HCT116 (cell line): ENCODE results near the gene RIPK3. TPM values are rescaled to one million over a fixed set of nuclear protein-coding genes. Genes with fewer than 3 reads are reported as not detected.

Experiments used
- ATAC-seq: fragments of 200-7000 bp; cut with Tn5 transposase; 2 replicates; pipeline ENCODE4 v1.9.1; 2020; ENCODE audit warnings: mild to moderate bottlenecking, moderate library complexity
- BruUV-seq: library from RNA; stranded (reverse); fragments of 400-500 nt; replicated peaks from 2 replicates; lab custom pipeline; 2021; lab: Mats Ljungman, UMichigan
- CTCF ChIA-PET: fragments of 300-600 bp; sonication (Branson Sonifier 250); formaldehyde crosslinking; loops from one replicate; lab custom pipeline; 2021; ENCODE audit warnings: antibody characterized with exemption; lab: Charles Lee
- POLR2A ChIA-PET: fragments of 300-600, 350-600 bp; sonication (Branson Sonifier 250); formaldehyde crosslinking; loops from one replicate; lab custom pipeline; 2021; ENCODE audit warnings: antibody characterized with exemption; lab: Charles Lee
- RAD21 ChIA-PET, 2 experiments: fragments of 300-600 bp; sonication (Branson Sonifier 250); formaldehyde crosslinking; loops; one replicate each; lab custom pipeline; 2023; ENCODE audit warnings: low total read pairs in 2 of 2; ENCODE audit not compliant: uncharacterized antibody in 2 of 2, unreplicated experiment in 2 of 2, low non-redundant PET in 1 of 2; lab: Charles Lee
- DNase-seq: peaks from one replicate; pipeline ENCODE4 v3.0.0-alpha.2; 2010; ENCODE audit warnings: low read depth, low spot score
- H2AFZ ChIP-seq: fragments of 200-600 bp; shearing (Covaris generic), sonication (generic); 2 replicates; pipeline ENCODE4 v1.6.1; 2017; ENCODE audit warnings: low read depth, mixed run types, mixed read lengths, antibody characterized with exemption, low read length; ENCODE audit not compliant: poor library complexity, severe bottlenecking
- H3K27ac ChIP-seq: 2 replicates; pipeline ENCODE4 v1.5.1; 2012; ENCODE audit warnings: low read depth, low read length
- H3K27me3 ChIP-seq: fragments of 200-600 bp; sonication (generic); 2 replicates; pipeline ENCODE4 v1.6.1; 2016; ENCODE audit warnings: mixed run types, low read length, mixed read lengths; ENCODE audit not compliant: insufficient read depth
- H3K36me3 ChIP-seq, 2 experiments: fragments of 200-500 bp in 1 of 2; fragments of 200-600 bp in 1 of 2; sonication (Bioruptor generic) in 1 of 2; sonication (generic) in 1 of 2; 2 replicates each; pipeline versions ENCODE4 v1.5.1 to v1.6.1; 2014 to 2016; ENCODE audit warnings: low read length in 2 of 2, inconsistent platforms in 1 of 2, mixed read lengths in 1 of 2, mixed run types in 1 of 2; ENCODE audit not compliant: insufficient read depth in 2 of 2, control insufficient read depth in 1 of 2
- H3K4me1 ChIP-seq, 2 experiments: fragments of 200-600 bp in 1 of 2; sonication (generic) in 1 of 2; 2 replicates each; pipeline versions ENCODE4 v1.5.1 to v1.6.1; 2012 to 2017; ENCODE audit warnings: low read length in 2 of 2, inconsistent platforms in 1 of 2, mild to moderate bottlenecking in 1 of 2, mixed read lengths in 1 of 2, mixed run types in 1 of 2, moderate library complexity in 1 of 2; ENCODE audit not compliant: insufficient read depth in 2 of 2, control insufficient read depth in 1 of 2
- H3K4me2 ChIP-seq: fragments of 200-600 bp; sonication (generic); 2 replicates; pipeline ENCODE4 v1.6.1; 2017; ENCODE audit warnings: mixed run types, low read length, mixed read lengths
- H3K4me3 ChIP-seq, 2 experiments: fragments of 200-600 bp in 1 of 2; sonication (generic) in 1 of 2; replicated peaks in 1 of 2; 2 replicates each; pipeline ENCODE4 v1.5.1; 2011 to 2016; ENCODE audit warnings: low read length in 2 of 2, control low read depth in 1 of 2, low read depth in 1 of 2, mild to moderate bottlenecking in 1 of 2, mixed read lengths in 1 of 2, mixed run types in 1 of 2
- H3K79me2 ChIP-seq: fragments of 200-600 bp; sonication (generic); 2 replicates; pipeline ENCODE4 v1.6.1; 2017; ENCODE audit warnings: mild to moderate bottlenecking, mixed run types, low read length, moderate library complexity, mixed read lengths; ENCODE audit not compliant: insufficient read depth
- H3K9ac ChIP-seq: fragments of 200-600 bp; sonication (generic); 2 replicates; pipeline ENCODE4 v1.6.1; 2016; ENCODE audit warnings: low read length, mixed read lengths
- H3K9me2 ChIP-seq: fragments of 200-600 bp; sonication (generic), shearing (Covaris generic); 2 replicates; pipeline ENCODE4 v1.6.1; 2017; ENCODE audit warnings: mixed run types, mild to moderate bottlenecking, moderate library complexity; ENCODE audit not compliant: insufficient read depth
- H3K9me3 ChIP-seq, 2 experiments: fragments of 200-500 bp in 1 of 2; fragments of 200-600 bp in 1 of 2; sonication (Bioruptor generic) in 1 of 2; sonication (generic) in 1 of 2; 2 replicates each; pipeline ENCODE4 v1.6.1; 2014 to 2017; ENCODE audit warnings: low read length in 2 of 2, mixed read lengths in 2 of 2, inconsistent platforms in 1 of 2, low read depth in 1 of 2, mild to moderate bottlenecking in 1 of 2, mixed run types in 1 of 2, moderate library complexity in 1 of 2; ENCODE audit not compliant: control insufficient read depth in 1 of 2, insufficient read depth in 1 of 2
- H4K20me1 ChIP-seq: fragments of 200-600 bp; sonication (generic), shearing (Covaris generic); 2 replicates; pipeline ENCODE4 v1.6.1; 2017; ENCODE audit warnings: mixed run types, mild to moderate bottlenecking, moderate library complexity; ENCODE audit not compliant: insufficient read depth
- ATF3 ChIP-seq: IDR thresholded peaks from 2 replicates; pipeline ENCODE4 v1.6.1; 2012
- CBX3 ChIP-seq: IDR thresholded peaks from 2 replicates; pipeline ENCODE4 v1.6.1; 2012; ENCODE audit warnings: low read depth
- CTCF ChIP-seq, 3 experiments: fragments of 200-600 bp in 1 of 3; sonication (generic) in 1 of 3; IDR thresholded peaks in 2 of 3; conservative IDR thresholded peaks in 1 of 3; 2 replicates each; pipeline ENCODE4 v1.5.1; 2012 to 2017; ENCODE audit warnings: low read depth in 2 of 3, low read length in 2 of 3, antibody characterized with exemption in 1 of 3, borderline replicate concordance in 1 of 3, control low read depth in 1 of 3, mild to moderate bottlenecking in 1 of 3, mixed read lengths in 1 of 3, mixed run types in 1 of 3, moderate library complexity in 1 of 3; ENCODE audit not compliant: insufficient read depth in 1 of 3
- EGR1 ChIP-seq: IDR thresholded peaks from 2 replicates; pipeline ENCODE4 v1.6.1; 2012; ENCODE audit warnings: low read depth
- ELF1 ChIP-seq: IDR thresholded peaks from 2 replicates; pipeline ENCODE4 v1.6.1; 2012; ENCODE audit warnings: low read depth, borderline replicate concordance
- EZH2 ChIP-seq: fragments of 200-600 bp; sonication (generic); IDR thresholded peaks from 2 replicates; pipeline ENCODE4 v1.6.1; 2017; ENCODE audit warnings: antibody characterized with exemption, mixed run types
- EZH2phosphoT487 ChIP-seq: fragments of 200-600 bp; IDR thresholded peaks from 2 replicates; pipeline ENCODE4 v1.6.1; 2018; ENCODE audit warnings: antibody characterized with exemption, borderline replicate concordance
- JUND ChIP-seq: IDR thresholded peaks from 2 replicates; pipeline ENCODE4 v1.6.1; 2012
- MAX ChIP-seq: IDR thresholded peaks from 2 replicates; pipeline ENCODE4 v1.6.1; 2012
- POLR2A ChIP-seq: IDR thresholded peaks from 2 replicates; pipeline ENCODE4 v1.7.0; 2011; ENCODE audit warnings: borderline replicate concordance; ENCODE audit not compliant: insufficient read depth, insufficient read length; ENCODE audit errors: extremely low read depth
- RAD21 ChIP-seq: IDR thresholded peaks from 2 replicates; pipeline ENCODE4 v1.6.1; 2012; ENCODE audit warnings: low read depth, mild to moderate bottlenecking
- SIN3A ChIP-seq: IDR thresholded peaks from 2 replicates; pipeline ENCODE4 v1.6.1; 2012; ENCODE audit warnings: low read depth
- SP1 ChIP-seq: IDR thresholded peaks from 2 replicates; pipeline ENCODE4 v1.6.1; 2012; ENCODE audit warnings: low read depth
- SRF ChIP-seq: IDR thresholded peaks from 2 replicates; pipeline ENCODE4 v1.6.1; 2012; ENCODE audit warnings: low read depth
- YY1 ChIP-seq: IDR thresholded peaks from 2 replicates; pipeline ENCODE4 v1.6.1; 2011; ENCODE audit warnings: low read length, low read depth, moderate library complexity, mild to moderate bottlenecking; ENCODE audit not compliant: insufficient replicate concordance; ENCODE audit errors: extremely low read depth
- ZFX ChIP-seq: fragments of 450-650 bp; IDR thresholded peaks from 2 replicates; pipeline ENCODE4 v1.6.1; 2017
- ZNF274 ChIP-seq: fragments of 200-500 bp; sonication (Bioruptor generic); IDR thresholded peaks from 2 replicates; pipeline ENCODE4 v1.6.1; 2014; ENCODE audit warnings: mild to moderate bottlenecking, low read depth, low read length, inconsistent platforms
- intact Hi-C: fragments of 100-400 bp; cut with micrococcal nuclease; formaldehyde crosslinking; loops from 2 replicates; pipeline ENCODE4 v1.10.0; 2022
- total RNA-seq: library from RNA; stranded (reverse); gene quantifications from one replicate; pipeline ENCODE4 v1.2.1, GENCODE V29; 2021; ENCODE audit not compliant: unreplicated experiment

The RIPK3 gene
- total RNA-seq, 1 experiment from 2014 or later: not detected

- H4K20me1 ChIP-seq: no peaks in the 10 kb centered on the region
- H2AFZ ChIP-seq: no peak overlapping the region
- no peak overlapping the region for H3K4me2 ChIP-seq
- H3K9ac ChIP-seq: no peak overlapping the region
- no peaks in the 10 kb centered on the region for H3K9me3 ChIP-seq
- DNase-seq: no peak
- ChIA-PET RAD21 (no interaction called here), CTCF (interaction anchor here (1.0 to 2.8 kb wide), 4 partner anchors 29 to 74 kb away, joined by 3 to 12 read pairs (median 6); no protein-coding TSS in a partner anchor)
- H3K27me3 ChIP-seq: no peaks in the 10 kb centered on the region
- no peak overlapping the region for H3K4me3 ChIP-seq
- no peak for TF ChIP-seq ATF3
- TF ChIP-seq POLR2A: no peak
- no peak for TF ChIP-seq JUND
- no peak for TF ChIP-seq YY1
- no peak for TF ChIP-seq EGR1
- TF ChIP-seq SP1: no peak
- TF ChIP-seq CBX3: no peak
- TF ChIP-seq ELF1: no peak
- TF ChIP-seq ZNF274: no peak
- TF ChIP-seq, all 23 proteins: peak for 0
- Histone ChIP-seq H3K4me1 (peaks cover 9 to 24% of the 10 kb centered on the region in 2 experiments), H3K79me2 (no peaks in the 10 kb centered on the region), H3K36me3 (no peaks in the 10 kb centered on the region), H3K9me2 (no peaks in the 10 kb centered on the region), H3K27ac (no peak overlapping the region)
- no peak for ATAC-seq
- intact Hi-C loops: no loop called here
- POLR2A ChIA-PET: interaction anchor here (1.1 kb wide), 2 partner anchors 23 to 73 kb away, joined by 3 read pairs; no protein-coding TSS in a partner anchor
- BruUV-seq: no TSS peak
Observed at GRCh38 chr14:24362241-24362960, 22.6 kb upstream of the RIPK3 start.

GRCh38 chr14:24361326-24361725, 21.5 kb upstream of the RIPK3 start:
- no peak overlapping the region for H3K9ac ChIP-seq
- ATAC-seq (no peak), DNase-seq (no peak)
- H3K27ac ChIP-seq: no peak overlapping the region
- no peak overlapping the region for H3K4me2 ChIP-seq
- RAD21 ChIA-PET: no interaction called here
- intact Hi-C loops: no loop called here
- peaks cover 7 to 16% of the 10 kb centered on the region in 2 experiments for H3K4me1 ChIP-seq
- BruUV-seq: no TSS peak
- H3K9me3 ChIP-seq: no peaks in the 10 kb centered on the region
- no peak overlapping the region for H3K4me3 ChIP-seq
- H4K20me1 ChIP-seq: no peaks in the 10 kb centered on the region
- POLR2A ChIA-PET: interaction anchor here (1.1 kb wide), 2 partner anchors 24 to 75 kb away, joined by 3 read pairs; no protein-coding TSS in a partner anchor
- no peaks in the 10 kb centered on the region for H3K9me2 ChIP-seq
- no peaks in the 10 kb centered on the region for H3K27me3 ChIP-seq
- H2AFZ ChIP-seq: no peak overlapping the region
- CTCF ChIA-PET: interaction anchor here (1.5 to 2.8 kb wide), 2 partner anchors 28 to 70 kb away, joined by 8 to 12 read pairs; no protein-coding TSS in a partner anchor
- H3K36me3 ChIP-seq: no peaks in the 10 kb centered on the region
- H3K79me2 ChIP-seq: no peaks in the 10 kb centered on the region
- TF ChIP-seq MAX (no peak), ZNF274 (no peak), ATF3 (no peak), JUND (no peak), EGR1 (no peak), CBX3 (no peak), EZH2 (no peak), ELF1 (no peak), YY1 (no peak), CTCF (IDR thresholded peaks at IDR 0.05 in 2 of 3, conservative IDR thresholded peaks at IDR 0.05 in 1 of 3; ENCODE audit: borderline replicate concordance in 1 of 3, insufficient read depth in 1 of 3, low read depth in 2 of 3, low read length in 2 of 3) (no peak), RAD21 (no peak), SIN3A (no peak), SRF (no peak), EZH2phosphoT487 (no peak), ZFX (no peak)
